Measurements from ENCODE around the gene BLVRB. TPM values are rescaled to one million over a fixed set of nuclear protein-coding genes. Genes with fewer than 3 reads are reported as not detected.
"Not testable (repeated sequence)": the region's sequence is repeated elsewhere in the genome, so short reads cannot be mapped to it uniquely, and the experiment has no call there.

The BLVRB gene
- total RNA-seq, 1 donor from 2014 or later, result 132 TPM

GRCh38 chr19:40466219-40466984 lies 857 bp upstream of the BLVRB start:
- Histone ChIP-seq H3K36me3 (no peaks in the 10 kb centered on the region), H3K4me3 (peak overlapping the region; percentile 87), H3K4me1 (peaks cover 41% of the 10 kb centered on the region), H3K9me3 (no peaks in the 10 kb centered on the region), H3K27me3 (peaks cover 5% of the 10 kb centered on the region), H3K27ac (no peak overlapping the region)
- intact Hi-C loops (cut with DNase I), result no loop called here
- peak; percentile 82 for DNase-seq
- ATAC-seq, result no peak
- TF ChIP-seq CTCF (IDR thresholded peaks at IDR 0.05), result no peak

GRCh38 chr19:40465025-40465556 lies 454 bp downstream of the BLVRB start:
- no peaks in the 10 kb centered on the region for H3K36me3 ChIP-seq
- H3K4me3 ChIP-seq, result peak overlapping the region; percentile 87
- TF ChIP-seq CTCF (IDR thresholded peaks at IDR 0.05), result no peak
- H3K27me3 ChIP-seq, result peaks cover 5% of the 10 kb centered on the region
- peak overlapping the region; percentile 97 for H3K27ac ChIP-seq
- H3K9me3 ChIP-seq, result no peaks in the 10 kb centered on the region
- DNase-seq (no peak), ATAC-seq (peak; percentile 5)
- peaks cover 42% of the 10 kb centered on the region for H3K4me1 ChIP-seq
- intact Hi-C loops (cut with DNase I), result no loop called here

- intact Hi-C loops (cut with DNase I), result no loop called here
- ATAC-seq, result peak; percentile 55
- no peaks in the 10 kb centered on the region for H3K9me3 ChIP-seq
Measured at GRCh38 chr19:40464059-40465024, 1.2 kb downstream of the BLVRB start.

GRCh38 chr19:40463587-40464037 lies 1.9 kb downstream of the BLVRB start:
- Histone ChIP-seq H3K4me1 (peaks cover 42% of the 10 kb centered on the region), H3K27ac (peak overlapping the region; percentile 97), H3K4me3 (peak overlapping the region; percentile 87)
- H3K27me3 ChIP-seq; intact Hi-C loops (cut with DNase I); H3K9me3 ChIP-seq; H3K36me3 ChIP-seq: not testable (repeated sequence)
- peak; percentile 0 for ATAC-seq
- peak; percentile 79 for DNase-seq

More at GRCh38 chr19:40464059-40465024, 1.2 kb downstream of the BLVRB start:
- peaks cover 5% of the 10 kb centered on the region for H3K27me3 ChIP-seq
- peaks cover 42% of the 10 kb centered on the region for H3K4me1 ChIP-seq
- peak; percentile 91 for TF ChIP-seq CTCF (IDR thresholded peaks at IDR 0.05)
- peak overlapping the region; percentile 87 for H3K4me3 ChIP-seq
- peak overlapping the region; percentile 97 for H3K27ac ChIP-seq
- no peaks in the 10 kb centered on the region for H3K36me3 ChIP-seq
- peak; percentile 92 for DNase-seq

- Histone ChIP-seq H3K4me1 (peaks cover 37% of the 10 kb centered on the region), H3K27ac (peak overlapping the region; percentile 30), H3K4me3 (no peak overlapping the region), H3K9me3 (no peaks in the 10 kb centered on the region), H3K36me3 (peaks cover 6% of the 10 kb centered on the region), H3K27me3 (no peaks in the 10 kb centered on the region)
- peak; percentile 0 for ATAC-seq
- peak; percentile 75 for DNase-seq
- no peak for TF ChIP-seq CTCF (IDR thresholded peaks at IDR 0.05)
- intact Hi-C loops (cut with DNase I), result no loop called here
Measured at GRCh38 chr19:40461669-40462221, 3.8 kb downstream of the BLVRB start.
